BLaER1 (cell line): Measurements from ENCODE around the gene PLEKHH3.
A peak's percentile ranks its signal among the peaks of the same experiment; 100 is the strongest.

ENCODE experiments used
- H3K27ac ChIP-seq: shearing (Covaris generic); formaldehyde crosslinking; 2 replicates; pipeline ENCODE4 v1.8.1; 2022
- H3K27me3 ChIP-seq: shearing (Covaris generic); formaldehyde crosslinking; 2 replicates; pipeline ENCODE4 v1.8.1; 2022
- H3K36me3 ChIP-seq: shearing (Covaris generic); formaldehyde crosslinking; 2 replicates; pipeline ENCODE4 v1.8.1; 2022
- H3K4me1 ChIP-seq: shearing (Covaris generic); formaldehyde crosslinking; 2 replicates; pipeline ENCODE4 v1.8.1; 2022
- H3K4me2 ChIP-seq: shearing (Covaris generic); formaldehyde crosslinking; 2 replicates; pipeline ENCODE4 v1.8.1; 2022
- H3K4me3 ChIP-seq: shearing (Covaris generic); formaldehyde crosslinking; 2 replicates; pipeline ENCODE4 v1.8.1; 2022
- H3K9ac ChIP-seq: shearing (Covaris generic); formaldehyde crosslinking; 2 replicates; pipeline ENCODE4 v1.8.1; 2022
- H3K9me3 ChIP-seq: shearing (Covaris generic); formaldehyde crosslinking; 2 replicates; pipeline ENCODE4 v1.8.1; 2022
- H4K20me1 ChIP-seq: shearing (Covaris generic); formaldehyde crosslinking; 2 replicates; pipeline ENCODE4 v1.8.1; 2022
- Cebpa-rat ChIP-seq: shearing (Covaris generic); IDR thresholded peaks from 2 replicates; pipeline ENCODE4 v1.8.1; 2022

Gene PLEKHH3

GRCh38 chr17:42687707-42688320 lies 11.0 kb upstream of the PLEKHH3 start:
- no peak overlapping the region for H3K9ac ChIP-seq
- peaks cover 14% of the 10 kb centered on the region for H3K27me3 ChIP-seq
- TF ChIP-seq Cebpa-rat: no peak
- H3K36me3 ChIP-seq: peaks cover 31% of the 10 kb centered on the region; the same call in 1 of the 2 replicates
- no peak overlapping the region for H3K4me3 ChIP-seq
- 0 out of 2 replicates have a peak, but pooled peaks cover 7% of the 10 kb centered on the region for H4K20me1 ChIP-seq
- no peak overlapping the region for H3K27ac ChIP-seq
- peaks cover 8% of the 10 kb centered on the region for H3K4me1 ChIP-seq
- H3K9me3 ChIP-seq: no peaks in the 10 kb centered on the region
- H3K4me2 ChIP-seq: no peak overlapping the region

GRCh38 chr17:42686520-42687128 lies 9.8 kb upstream of the PLEKHH3 start:
- Histone ChIP-seq H3K27ac (no peak overlapping the region), H4K20me1 (0 out of 2 replicates have a peak, but pooled peaks cover 8% of the 10 kb centered on the region), H3K36me3 (peaks cover 25% of the 10 kb centered on the region; the same call in 1 of the 2 replicates), H3K4me3 (no peak overlapping the region), H3K9me3 (no peaks in the 10 kb centered on the region), H3K9ac (no peak overlapping the region), H3K27me3 (peaks cover 26% of the 10 kb centered on the region), H3K4me2 (no peak overlapping the region), H3K4me1 (peaks cover 19% of the 10 kb centered on the region)
- TF ChIP-seq Cebpa-rat: no peak

- Histone ChIP-seq H3K27ac (no peak overlapping the region), H3K9me3 (no peaks in the 10 kb centered on the region), H3K36me3 (peaks cover 20% of the 10 kb centered on the region; the same call in 1 of the 2 replicates), H3K27me3 (peaks cover 31% of the 10 kb centered on the region), H3K4me1 (peaks cover 27% of the 10 kb centered on the region), H3K4me2 (no peak overlapping the region), H3K4me3 (no peak overlapping the region), H3K9ac (no peak overlapping the region), H4K20me1 (0 out of 2 replicates have a peak, but pooled peaks cover 8% of the 10 kb centered on the region)
- TF ChIP-seq Cebpa-rat: no peak
These were observed 9.0 kb upstream of the PLEKHH3 start for GRCh38 chr17:42685831-42686230.

- TF ChIP-seq Cebpa-rat: no peak
- Histone ChIP-seq H3K4me1 (peaks cover 35% of the 10 kb centered on the region), H3K27me3 (peaks cover 31% of the 10 kb centered on the region)
These were observed 8.2 kb upstream of the PLEKHH3 start for GRCh38 chr17:42684929-42685556.

GRCh38 chr17:42683407-42684034 lies 6.7 kb upstream of the PLEKHH3 start:
- Histone ChIP-seq H3K4me3 (peak overlapping the region; percentile 66), H3K36me3 (peaks cover 13% of the 10 kb centered on the region; the same call in 1 of the 2 replicates), H3K27me3 (peaks cover 31% of the 10 kb centered on the region), H3K27ac (no peak overlapping the region), H3K4me2 (peak overlapping the region; percentile 99), H3K9ac (no peak overlapping the region), H4K20me1 (0 out of 2 replicates have a peak, but pooled peaks cover 8% of the 10 kb centered on the region), H3K9me3 (no peaks in the 10 kb centered on the region), H3K4me1 (peaks cover 44% of the 10 kb centered on the region)
- TF ChIP-seq Cebpa-rat: no peak

More at GRCh38 chr17:42684929-42685556, 8.2 kb upstream of the PLEKHH3 start:
- Histone ChIP-seq H4K20me1 (0 out of 2 replicates have a peak, but pooled peaks cover 8% of the 10 kb centered on the region), H3K9ac (no peak overlapping the region), H3K9me3 (no peaks in the 10 kb centered on the region), H3K4me3 (no peak overlapping the region), H3K27ac (no peak overlapping the region), H3K36me3 (peaks cover 13% of the 10 kb centered on the region; the same call in 1 of the 2 replicates), H3K4me2 (no peak overlapping the region)

- peaks cover 31% of the 10 kb centered on the region for H3K27me3 ChIP-seq
These were observed 6.1 kb upstream of the PLEKHH3 start for GRCh38 chr17:42682722-42683403.

DNA sequence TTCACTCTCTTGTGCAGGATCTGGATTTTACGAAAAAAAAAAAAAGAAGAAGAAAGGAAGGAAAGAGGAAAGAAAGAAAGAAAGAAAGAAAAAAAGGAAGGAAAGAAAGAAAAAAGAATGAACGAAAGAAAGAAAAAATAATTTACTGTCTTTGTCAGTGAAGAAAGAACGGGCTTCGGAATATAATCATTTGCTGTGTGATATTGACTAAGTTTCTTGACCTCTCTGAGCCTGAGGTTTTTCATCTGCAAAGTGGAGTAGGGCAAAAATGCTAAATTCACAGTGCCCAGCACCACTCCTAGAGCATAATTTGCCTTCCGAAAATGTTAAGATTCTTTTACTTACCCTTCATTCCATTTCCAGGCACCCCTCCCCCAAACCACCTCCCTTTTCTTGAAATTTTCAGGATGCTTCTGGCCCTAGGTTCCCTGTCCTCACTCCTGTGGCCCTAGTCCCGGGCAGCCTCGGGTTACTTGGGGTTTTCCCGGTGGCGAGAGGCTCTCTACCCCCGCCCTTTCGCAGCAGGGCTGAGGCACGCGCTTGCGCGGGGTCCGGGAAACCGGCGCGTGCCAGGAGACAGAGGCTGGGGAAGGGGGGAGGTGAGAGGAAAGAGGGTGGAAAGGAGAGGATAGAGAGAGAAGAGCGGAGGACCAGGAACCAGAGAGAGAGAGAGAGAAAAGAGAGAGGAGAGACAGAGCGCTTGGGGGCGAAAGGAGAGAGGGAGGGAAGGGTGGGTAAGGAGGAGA lies 5.4 kb upstream of the PLEKHH3 start, which contains the start of gene CNTNAP1:
Gene CNTNAP1 (plus strand): TSS at position 556 of the 746 bp plus-strand sequence. CDS start 299 bp downstream, outside the sequence.
- Histone ChIP-seq H4K20me1 (0 out of 2 replicates have a peak, but pooled peaks cover 8% of the 10 kb centered on the region), H3K4me1 (peaks cover 53% of the 10 kb centered on the region), H3K9ac (peak within 1 kb of the TSS; percentile 69; the same call in 1 of the 2 replicates), H3K27me3 (peaks cover 31% of the 10 kb centered on the region), H3K36me3 (peaks cover 9% of the 10 kb centered on the region; the same call in 1 of the 2 replicates), H3K4me3 (peak within 1 kb of the TSS; percentile 66), H3K4me2 (peak within 1 kb of the TSS; percentile 99), H3K9me3 (no peaks in the 10 kb centered on the region), H3K27ac (no peak within 1 kb of the TSS)
- no peak for TF ChIP-seq Cebpa-rat

More at GRCh38 chr17:42682722-42683403, 6.1 kb upstream of the PLEKHH3 start:
- Histone ChIP-seq H3K4me3 (peak overlapping the region; percentile 66), H3K27ac (no peak overlapping the region), H3K36me3 (peaks cover 13% of the 10 kb centered on the region; the same call in 1 of the 2 replicates), H3K9me3 (no peaks in the 10 kb centered on the region), H4K20me1 (0 out of 2 replicates have a peak, but pooled peaks cover 8% of the 10 kb centered on the region), H3K4me2 (peak overlapping the region; percentile 99), H3K9ac (peak overlapping the region; percentile 69; the same call in 1 of the 2 replicates), H3K4me1 (peaks cover 46% of the 10 kb centered on the region)
- no peak for TF ChIP-seq Cebpa-rat

DNA sequence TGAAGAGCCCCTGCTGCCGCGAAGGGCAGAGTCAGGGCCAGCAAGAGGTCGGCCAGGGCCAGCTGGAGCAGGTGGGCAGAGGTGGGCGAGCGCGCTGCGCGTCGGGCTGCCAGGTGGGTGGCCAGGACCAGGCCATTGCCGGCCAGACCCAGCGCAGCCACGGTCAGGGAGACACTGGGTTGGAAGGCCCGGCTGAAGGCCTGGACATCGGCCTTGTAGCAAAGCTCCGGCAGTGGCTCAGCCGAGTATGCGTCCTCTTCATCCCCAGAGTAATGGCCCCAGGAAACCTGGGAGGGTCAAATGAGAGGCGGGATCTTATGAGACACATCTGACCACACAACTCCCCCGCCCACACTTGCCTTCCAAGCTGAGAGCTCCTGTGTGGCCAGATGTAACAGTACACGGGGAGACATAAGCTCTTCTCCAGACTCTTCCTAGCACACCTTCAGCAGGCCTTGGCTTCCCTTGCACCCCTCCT lies 3.6 kb upstream of the PLEKHH3 start:
- TF ChIP-seq Cebpa-rat: no peak
- peak overlapping the region; percentile 99 for H3K4me2 ChIP-seq
- peaks cover 18% of the 10 kb centered on the region for H4K20me1 ChIP-seq
- H3K9ac ChIP-seq: peak overlapping the region; percentile 72
- H3K27ac ChIP-seq: peak overlapping the region; percentile 89
- H3K36me3 ChIP-seq: peaks cover 6% of the 10 kb centered on the region; the same call in 1 of the 2 replicates
- peak overlapping the region; percentile 72 for H3K4me3 ChIP-seq
- H3K27me3 ChIP-seq: peaks cover 41% of the 10 kb centered on the region
- peaks cover 63% of the 10 kb centered on the region for H3K4me1 ChIP-seq
- no peaks in the 10 kb centered on the region for H3K9me3 ChIP-seq
